DMS53 (cell line): ENCODE results near the gene ATE1.
"Not testable (repeated sequence)": the region's sequence is repeated elsewhere in the genome, so short reads cannot be mapped to it uniquely, and the experiment has no call there.

Experiments
- DNase-seq: peaks from one replicate; lab custom pipeline; 2025; lab: John Stamatoyannopoulos, UW

Gene ATE1

GRCh38 chr10:121736315-121737130 lies 191.3 kb downstream of the ATE1 start:
- DNase-seq: no peak

GRCh38 chr10:121735263-121735662 lies 192.6 kb downstream of the ATE1 start:
- peak; percentile 25 for DNase-seq

DNA sequence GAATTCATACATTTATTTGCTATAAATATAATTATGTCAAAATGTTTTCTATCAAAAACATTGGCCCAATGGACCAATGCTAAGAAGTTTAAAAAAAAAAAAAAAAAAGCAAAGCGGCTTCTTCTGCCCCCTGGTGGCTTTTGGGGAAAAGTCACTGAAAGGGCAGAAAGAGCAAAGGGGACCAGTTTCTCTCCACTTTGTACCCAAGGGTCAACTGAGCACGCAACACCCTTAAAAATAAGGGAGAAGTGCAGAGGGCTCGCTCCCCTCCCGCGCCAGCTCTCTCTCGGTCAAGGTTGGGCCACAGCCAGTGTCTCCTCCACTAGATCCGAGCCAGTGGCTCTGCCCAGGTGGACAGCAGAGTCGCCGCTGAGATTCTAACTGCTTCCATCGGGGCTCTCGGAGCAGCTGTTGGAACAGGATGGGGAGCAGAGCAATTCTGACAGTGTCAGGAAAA lies 193.2 kb downstream of the ATE1 start:
- peak; percentile 62 for DNase-seq

- no peak for DNase-seq
Observed at GRCh38 chr10:121732656-121733445, 195.0 kb downstream of the ATE1 start.

DNA sequence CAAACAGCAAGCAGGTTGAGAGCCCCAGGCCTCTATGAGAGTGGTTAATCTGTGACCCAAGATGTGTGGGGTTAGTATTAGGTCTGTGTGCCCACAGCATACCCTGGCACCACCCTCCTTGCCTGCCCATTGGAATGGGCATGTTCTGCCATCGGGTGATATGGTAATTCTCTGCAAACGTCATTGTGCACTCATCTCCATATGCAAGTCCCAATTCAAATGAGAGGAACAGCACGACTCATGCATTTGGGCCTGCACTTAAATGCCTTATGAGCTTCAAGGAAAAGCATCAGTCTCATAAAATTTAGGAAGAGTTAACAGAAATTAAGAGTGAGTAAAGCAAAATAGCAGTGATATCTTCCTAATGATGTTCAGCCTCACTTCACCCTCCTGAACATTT lies 195.7 kb downstream of the ATE1 start:
- no peak for DNase-seq

- DNase-seq: no peak
Observed at GRCh38 chr10:121724282-121724681, 203.5 kb downstream of the ATE1 start.

GRCh38 chr10:121722665-121723064 lies 205.2 kb downstream of the ATE1 start:
- DNase-seq: no peak

DNA sequence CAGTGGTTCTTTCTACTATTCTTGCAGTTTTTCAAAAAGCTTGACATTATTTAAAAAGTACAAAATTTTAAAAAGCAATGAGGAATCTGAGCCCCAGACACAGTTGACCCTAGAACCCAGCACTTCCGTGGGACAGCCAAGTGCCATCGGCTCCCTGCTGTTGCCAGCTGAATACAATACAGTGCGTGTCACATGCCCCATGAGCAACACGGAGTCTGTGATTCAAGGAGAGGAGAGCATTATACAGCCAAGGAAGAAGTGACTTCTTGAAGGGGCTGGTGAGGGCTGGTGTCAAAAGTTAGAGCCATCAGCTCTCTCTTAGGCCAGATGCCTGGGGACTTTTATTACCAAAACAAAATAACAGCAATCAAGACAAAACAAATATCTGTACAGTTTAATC lies 206.6 kb downstream of the ATE1 start:
- DNase-seq: no peak

GRCh38 chr10:121715969-121716368 lies 211.9 kb downstream of the ATE1 start:
- DNase-seq: no peak

GRCh38 chr10:121715076-121715475 lies 212.8 kb downstream of the ATE1 start:
- DNase-seq: no peak

DNA sequence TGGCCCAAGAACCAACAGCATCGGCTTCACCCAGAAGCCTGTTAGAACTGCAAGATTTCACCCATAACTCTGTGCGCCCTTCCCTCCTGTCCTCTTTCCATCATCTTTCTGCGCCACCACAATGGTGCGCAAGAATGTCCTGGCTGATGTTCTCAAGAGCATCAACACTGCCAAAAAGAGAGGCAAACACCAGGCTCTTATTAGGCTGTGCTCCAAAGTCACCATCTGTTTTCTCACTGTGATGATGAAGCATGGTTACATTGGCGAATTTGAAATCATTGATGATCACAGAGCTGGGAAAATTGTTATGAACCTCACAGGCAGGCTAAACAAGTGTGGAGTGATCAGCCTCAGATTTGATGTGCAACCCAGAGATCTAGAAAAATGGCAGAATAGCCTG lies 214.3 kb downstream of the ATE1 start:
- DNase-seq: no peak

GRCh38 chr10:121710971-121711370 lies 216.9 kb downstream of the ATE1 start:
- no peak for DNase-seq

DNA sequence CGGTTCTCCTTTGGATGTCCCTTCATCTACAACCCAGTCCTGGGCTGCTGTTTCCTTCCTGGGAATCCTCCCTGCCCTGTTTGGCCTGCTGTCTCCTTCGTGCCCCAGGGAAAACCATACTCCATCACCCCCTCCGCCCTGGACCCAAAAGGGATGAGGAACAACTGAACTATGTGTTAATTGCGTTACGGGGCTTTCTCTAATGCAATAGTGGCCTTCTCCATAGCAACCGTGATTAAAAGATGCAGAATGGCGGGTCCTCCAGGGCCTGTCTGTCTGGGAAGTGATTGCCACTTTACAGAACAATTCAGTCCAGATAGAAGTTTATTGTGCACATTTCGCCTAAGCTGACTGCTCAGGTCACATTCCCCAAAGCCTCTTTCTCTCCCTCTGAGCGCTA lies 217.6 kb downstream of the ATE1 start:
- no peak for DNase-seq

DNA sequence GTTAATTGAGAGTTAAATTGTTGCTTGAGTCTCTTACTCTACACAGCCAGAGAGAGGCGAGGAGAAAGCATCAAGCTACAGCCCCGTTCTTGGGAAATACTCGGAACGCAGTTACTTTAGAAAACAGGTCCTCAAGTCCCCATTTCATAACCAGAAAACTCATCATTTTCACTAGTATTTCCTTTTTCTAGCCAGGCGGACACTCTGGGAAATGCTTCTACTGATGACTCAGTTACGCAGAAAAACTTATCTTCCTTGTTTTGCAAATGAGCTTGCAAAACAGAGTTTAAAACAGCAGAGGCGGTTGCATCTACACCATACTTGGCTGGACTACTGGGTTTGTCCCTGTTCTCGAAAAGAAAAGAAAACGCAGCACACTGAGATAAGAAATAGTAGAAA lies 218.2 kb downstream of the ATE1 start:
- no peak for DNase-seq

DNA sequence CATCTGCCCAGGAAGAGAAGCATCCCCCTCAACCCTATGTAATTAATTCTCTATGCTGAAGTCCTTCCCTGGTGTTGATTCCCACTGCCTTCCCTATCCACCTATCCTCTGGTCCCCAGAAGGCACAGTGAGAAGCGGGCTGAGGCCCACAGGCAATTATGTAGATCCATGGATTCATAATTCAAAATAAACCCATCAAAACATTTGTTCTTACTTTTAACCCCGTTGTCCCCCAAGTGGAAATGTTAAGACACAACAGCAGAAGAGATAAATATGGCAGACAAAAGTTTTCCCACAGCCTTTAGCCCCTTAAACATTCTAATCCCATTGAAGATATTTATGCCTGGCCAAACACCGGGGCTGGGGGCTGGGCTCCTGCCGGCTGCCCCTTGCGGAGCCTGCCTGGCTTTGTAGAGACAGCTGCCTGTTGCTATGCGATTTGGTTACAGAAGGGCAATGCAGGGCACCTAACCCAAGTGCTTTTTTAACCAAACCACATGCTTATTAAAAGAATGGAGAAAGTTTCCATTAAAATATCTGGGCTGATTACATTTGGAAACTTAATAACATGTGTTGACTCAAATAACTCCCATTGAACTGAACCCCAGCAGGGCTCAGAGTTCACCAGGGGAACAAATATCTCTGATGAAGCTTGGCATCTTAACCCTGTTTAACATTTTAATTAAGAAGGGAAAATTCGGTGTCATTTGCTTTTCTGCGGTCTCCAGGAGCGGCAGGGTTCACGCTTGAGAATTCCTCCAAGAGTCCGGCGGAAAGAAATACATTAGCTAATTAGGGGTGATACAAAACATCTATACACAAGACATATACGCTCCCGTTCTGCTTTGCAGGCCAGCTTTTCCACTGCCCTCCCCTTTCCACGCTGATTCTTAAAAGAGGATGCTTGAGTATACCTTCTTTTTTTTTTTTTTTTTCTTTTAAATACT lies 218.8 kb downstream of the ATE1 start:
- DNase-seq: no peak

DNA sequence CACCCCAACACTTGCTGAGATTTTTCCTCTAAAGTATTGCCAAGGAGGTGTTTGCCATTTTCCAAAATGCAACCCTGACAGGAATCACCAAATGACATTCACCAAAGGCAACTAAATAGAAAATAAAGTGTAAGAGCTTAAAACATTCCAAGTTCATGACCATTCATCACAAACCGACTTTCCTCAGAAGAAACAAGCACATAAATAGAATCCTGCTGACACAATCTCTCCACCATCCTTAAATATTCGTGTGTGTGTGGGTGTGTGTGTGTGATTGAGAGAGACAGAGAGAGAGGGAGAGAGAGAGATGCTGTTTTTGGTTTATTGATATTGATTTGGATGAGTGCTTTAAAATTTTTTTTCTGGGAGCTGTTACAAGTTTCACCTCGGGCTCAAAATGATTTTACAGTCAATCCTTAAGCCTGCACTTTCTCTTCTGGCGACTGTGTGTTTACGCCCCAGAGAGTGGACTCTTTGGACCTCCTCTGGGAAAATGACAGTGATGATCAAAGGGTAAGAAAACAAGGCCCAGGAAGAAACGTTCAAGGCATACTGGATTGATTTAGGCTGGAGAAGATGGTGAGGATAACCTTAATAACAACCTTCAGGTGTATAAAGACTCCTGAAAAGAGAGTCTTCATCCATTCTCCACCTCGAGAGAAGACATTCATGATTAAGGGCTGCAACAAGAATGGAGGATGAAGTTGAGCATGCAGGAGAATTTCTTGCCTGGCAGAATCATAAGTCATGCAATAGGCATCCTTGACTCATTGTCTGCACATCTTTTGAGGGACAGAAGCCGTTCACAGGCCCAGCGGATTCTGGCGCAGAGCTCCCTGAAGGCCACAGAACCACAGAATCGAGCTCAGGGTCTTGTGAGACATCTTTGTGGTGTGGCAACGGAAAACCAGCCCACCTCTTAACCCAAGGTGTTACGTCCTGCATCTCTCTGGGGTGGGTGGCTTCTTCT lies 225.2 kb downstream of the ATE1 start:
- no peak for DNase-seq

- no peak for DNase-seq
Observed at GRCh38 chr10:121700416-121700815, 227.4 kb downstream of the ATE1 start.

- not testable (repeated sequence) for DNase-seq
Observed at GRCh38 chr10:121699703-121700102, 228.1 kb downstream of the ATE1 start.

DNA sequence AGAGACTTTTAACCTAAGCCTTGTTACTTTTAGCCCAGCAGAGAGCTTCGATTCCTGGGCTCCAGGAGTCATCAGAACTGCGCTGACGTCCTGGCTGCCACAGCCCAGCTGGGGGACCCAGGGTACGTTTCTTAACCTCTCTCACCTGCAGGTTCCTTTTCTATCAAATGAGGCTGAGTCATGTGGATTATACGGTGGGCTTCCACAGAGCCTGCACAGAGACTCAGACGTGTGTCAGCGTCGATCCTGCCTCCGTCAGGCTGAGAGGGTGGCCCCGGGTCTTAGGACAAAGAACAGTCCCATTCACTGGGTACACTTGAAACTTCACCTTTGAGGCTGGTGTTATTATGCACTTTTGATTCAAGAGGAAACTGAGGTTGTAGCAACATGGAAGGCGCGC lies 228.9 kb downstream of the ATE1 start:
- no peak for DNase-seq

DNA sequence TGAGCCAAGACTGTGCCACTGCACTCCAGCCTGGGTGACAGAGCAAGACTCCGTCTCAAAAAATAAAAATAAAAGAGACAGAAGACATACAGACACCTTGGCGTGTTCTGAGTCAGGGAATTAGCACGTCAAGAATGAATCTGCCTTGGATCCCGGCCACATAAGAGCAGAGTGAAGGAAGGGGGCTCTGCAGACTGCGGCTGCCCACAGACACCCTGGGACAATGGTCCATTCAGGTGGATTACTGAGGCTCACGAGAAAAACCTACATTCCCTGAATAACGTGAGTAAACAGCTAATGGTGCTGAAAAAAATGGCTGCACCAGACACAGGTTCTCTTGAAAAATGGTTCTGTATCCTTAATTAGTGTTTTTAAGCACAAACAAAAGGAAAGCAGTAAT lies 229.5 kb downstream of the ATE1 start:
- DNase-seq: no peak

DNA sequence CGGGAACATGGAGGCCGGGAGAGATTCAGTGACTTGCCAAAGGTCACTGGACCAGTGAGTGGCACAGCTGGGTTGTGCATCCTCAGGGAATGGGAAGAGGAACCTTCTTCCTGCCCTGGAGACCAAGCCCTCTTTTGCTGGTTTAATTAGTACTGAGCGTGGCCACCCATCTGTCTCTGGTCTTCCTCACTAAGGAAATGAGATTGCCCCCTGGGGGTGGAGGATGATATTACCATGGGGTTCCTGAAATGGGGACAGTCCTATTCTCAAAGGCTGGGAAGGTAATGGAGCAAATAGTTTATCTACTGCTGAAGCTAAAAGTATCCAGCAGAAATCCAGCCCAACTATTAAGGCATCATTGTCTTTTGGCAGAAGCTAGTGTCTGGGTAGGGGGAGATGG lies 231.0 kb downstream of the ATE1 start:
- peak; percentile 61 for DNase-seq
